ENCODE measurements around the gene PSEN2. TPM values are rescaled to one million over a fixed set of nuclear protein-coding genes. Genes with fewer than 3 reads are reported as not detected.

PSEN2 gene
- total RNA-seq = 10 to 100 TPM in 3 of 4 donors, 1 to 10 TPM in 1; 8.3 to 23.5 (median 17.8) TPM

DNA sequence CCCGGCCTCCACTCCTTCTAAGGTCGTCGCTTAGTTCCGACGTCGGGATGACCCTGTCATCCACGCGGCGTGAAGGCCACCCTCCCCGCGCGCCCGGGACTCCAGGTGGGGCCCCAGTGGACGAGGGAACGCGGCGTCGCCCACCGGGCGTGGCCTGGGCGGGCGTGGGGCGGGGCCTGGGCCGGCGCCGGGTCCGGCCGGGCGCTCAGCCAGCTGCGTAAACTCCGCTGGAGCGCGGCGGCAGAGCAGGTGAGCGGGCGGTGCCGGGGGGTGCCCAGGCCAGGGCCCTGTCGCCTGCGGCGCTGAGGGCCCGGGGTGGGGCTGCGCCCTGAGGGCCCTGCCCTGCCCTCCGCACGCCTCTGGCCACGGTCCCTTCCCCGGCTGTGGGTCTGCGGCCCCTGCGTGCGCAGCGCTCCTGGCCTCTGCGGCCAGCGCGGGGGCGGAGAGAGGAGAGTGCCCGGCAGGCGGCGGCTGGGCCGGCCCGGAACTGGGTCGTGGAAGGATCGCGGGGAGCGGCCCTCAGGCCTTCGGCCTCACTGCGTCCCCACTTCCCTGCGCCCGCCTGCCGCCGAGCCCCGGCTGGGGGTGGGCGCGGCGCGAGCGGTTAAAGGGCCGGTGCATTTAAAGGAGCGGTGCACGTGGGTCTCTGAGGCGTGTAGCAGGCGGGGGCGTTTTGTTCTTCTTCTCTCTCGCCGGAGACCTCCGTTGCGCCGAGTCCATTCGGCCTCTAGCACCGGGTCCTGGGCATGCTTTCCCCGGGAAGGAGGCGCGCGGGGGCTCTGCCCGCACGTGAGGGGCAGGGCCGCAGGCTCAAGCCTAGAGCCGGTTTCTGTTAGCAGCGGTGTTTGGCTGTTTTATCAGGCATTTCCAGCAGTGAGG lies at the start of gene PSEN2:
Gene PSEN2, plus strand, starts transcription at position 216 of the 879 bp plus-strand sequence. CDS start 11,292 bp downstream, outside the sequence.
- intact Hi-C loops (cut with DNase I) = no loop called here
- Histone ChIP-seq H3K27me3 (no peaks in the 10 kb centered on the region), H3K36me3 (no peaks in the 10 kb centered on the region), H3K27ac (peak within 1 kb of the TSS; percentile 40 to 81 (median 74)), H3K4me1 (peaks cover 11 to 36% (median 15%) of the 10 kb centered on the region in 3 donors), H3K9me3 (no peaks in the 10 kb centered on the region), H3K4me3 (peak within 1 kb of the TSS; percentile 54 to 91 (median 80))
- TF ChIP-seq POLR2A (IDR thresholded peaks at IDR 0.05) = peak in 2 of 4 donors; percentile 56 to 62
- TF ChIP-seq CTCF (IDR thresholded peaks at IDR 0.05) = peak in 3 of 6 experiments; percentile 16 to 38 (median 37)
- no peak for DNase-seq
- WGBS, 2 donors = 0% methylated on average over 2 of the region's 97 CpGs

- TF ChIP-seq CTCF (IDR thresholded peaks at IDR 0.05) (no peak), POLR2A (IDR thresholded peaks at IDR 0.05) (no peak)
- no peaks in the 10 kb centered on the region for H3K9me3 ChIP-seq
- H3K36me3 ChIP-seq = no peaks in the 10 kb centered on the region
- DNase-seq = no peak
- no peaks in the 10 kb centered on the region for H3K27me3 ChIP-seq
- intact Hi-C loops (cut with DNase I) = no loop called here
- WGBS, 2 donors = 48 to 49% methylated on average over 6 to 8 of the region's 8 CpGs
- no peak overlapping the region for H3K4me3 ChIP-seq
- H3K27ac ChIP-seq = peak overlapping the region; percentile 54 to 90 (median 84)
- H3K4me1 ChIP-seq = peaks cover 9 to 36% (median 24%) of the 10 kb centered on the region in 3 donors
Observed at GRCh38 chr1:226820941-226821718, 49.3 kb upstream of the PSEN2 start.

DNA sequence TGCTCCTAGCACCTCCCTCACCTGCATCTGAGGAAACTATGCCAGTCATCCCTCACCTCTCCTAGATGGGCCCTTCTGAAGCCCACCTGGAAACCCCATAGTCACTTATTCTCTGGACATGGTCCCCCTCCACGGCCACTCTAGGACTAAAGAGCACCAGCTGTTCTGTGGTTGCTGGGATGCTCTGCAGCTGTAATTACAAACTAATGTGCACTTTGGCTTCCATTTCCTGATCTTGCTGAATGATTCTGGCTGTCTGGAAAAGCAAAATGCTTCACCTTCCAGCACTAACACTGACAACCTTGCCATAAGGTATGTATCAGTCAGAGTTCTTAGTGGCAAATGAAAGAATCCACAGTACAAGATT lies 48.7 kb upstream of the PSEN2 start:
- Histone ChIP-seq H3K27me3 (no peaks in the 10 kb centered on the region), H3K27ac (peak overlapping the region; percentile 54 to 90 (median 82)), H3K36me3 (no peaks in the 10 kb centered on the region), H3K9me3 (no peaks in the 10 kb centered on the region), H3K4me3 (no peak overlapping the region), H3K4me1 (peaks cover 9 to 37% (median 23%) of the 10 kb centered on the region in 3 donors)
- DNase-seq = no peak
- TF ChIP-seq CTCF (IDR thresholded peaks at IDR 0.05) = no peak
- no peak for TF ChIP-seq POLR2A (IDR thresholded peaks at IDR 0.05)
- intact Hi-C loops (cut with DNase I) = no loop called here
- WGBS, 2 donors = 29 to 67% methylated on average over 1 of the region's 1 CpG

DNA sequence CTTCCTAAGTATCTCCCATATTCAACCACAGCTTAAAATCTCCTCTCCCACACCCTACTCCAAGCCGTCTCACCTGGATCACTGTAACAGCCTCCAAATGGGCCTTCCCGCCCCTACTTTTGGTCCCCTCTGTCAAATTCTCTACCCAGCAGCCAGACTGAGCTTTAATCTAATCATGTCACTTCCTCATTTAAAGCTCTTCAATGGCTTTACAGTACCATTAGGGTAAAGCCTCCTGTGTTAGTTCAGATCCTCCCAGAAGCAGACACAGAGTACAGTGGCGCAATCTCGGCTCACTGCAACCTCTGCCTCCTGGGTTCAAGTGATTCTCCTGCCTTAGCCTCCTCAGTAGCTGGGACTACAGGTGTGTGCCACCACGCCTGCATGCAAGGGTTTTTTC lies 46.8 kb upstream of the PSEN2 start:
- Histone ChIP-seq H3K36me3 (no peaks in the 10 kb centered on the region), H3K27ac (peak overlapping the region in 1 of 4 donors; percentile 79), H3K9me3 (no peaks in the 10 kb centered on the region), H3K27me3 (no peaks in the 10 kb centered on the region), H3K4me3 (no peak overlapping the region), H3K4me1 (peaks cover 19 to 56% (median 37%) of the 10 kb centered on the region in 3 donors)
- no peak for TF ChIP-seq POLR2A (IDR thresholded peaks at IDR 0.05)
- DNase-seq = no peak
- 87 to 89% methylated on average over 3 to 5 of the region's 5 CpGs for WGBS, 2 donors
- intact Hi-C loops (cut with DNase I) = no loop called here

DNA sequence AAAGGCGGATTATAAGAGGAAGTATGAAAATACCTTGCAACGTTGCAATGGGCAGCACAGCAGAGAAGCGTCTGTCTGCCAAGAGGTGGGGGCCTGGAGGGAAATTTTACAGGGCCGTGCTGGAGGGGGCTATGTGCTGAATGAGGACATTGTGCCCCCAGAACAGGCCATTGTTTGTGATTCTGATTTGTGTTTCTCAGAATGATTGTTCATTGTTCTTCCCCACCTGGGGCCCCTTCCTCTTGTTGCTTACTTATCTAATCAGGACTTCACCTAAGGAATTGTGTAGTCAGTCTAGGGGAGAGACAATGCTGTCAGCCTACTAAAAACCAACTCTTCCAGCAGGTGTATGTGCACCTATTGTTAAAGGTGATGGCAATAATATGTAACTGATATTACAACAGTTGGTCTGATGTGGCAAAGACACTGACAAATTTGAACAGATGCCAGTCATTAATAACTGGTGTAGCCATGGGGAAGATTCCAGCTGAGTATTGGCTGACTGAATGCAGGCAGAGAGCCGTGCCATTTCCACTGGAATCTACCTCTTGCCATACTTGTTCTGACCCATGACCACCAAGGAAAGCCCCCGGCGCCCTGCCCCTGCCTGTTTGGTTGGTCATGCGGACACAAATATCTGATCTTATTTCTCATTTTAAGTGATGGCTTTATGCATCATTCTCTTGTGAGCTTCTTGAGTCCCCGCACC lies 45.2 kb upstream of the PSEN2 start:
- no peak for DNase-seq
- TF ChIP-seq POLR2A (IDR thresholded peaks at IDR 0.05) = no peak
- no peak for TF ChIP-seq CTCF (IDR thresholded peaks at IDR 0.05)
- Histone ChIP-seq H3K27ac (no peak overlapping the region), H3K4me3 (no peak overlapping the region), H3K9me3 (no peaks in the 10 kb centered on the region), H3K36me3 (no peaks in the 10 kb centered on the region), H3K27me3 (no peaks in the 10 kb centered on the region), H3K4me1 (peaks cover 19 to 46% (median 31%) of the 10 kb centered on the region in 3 donors)
- intact Hi-C loops (cut with DNase I) = no loop called here
- WGBS, 2 donors = 71 to 75% methylated on average over 9 of the region's 9 CpGs
